IMR-90 (cell line): ENCODE measurements around the gene PAXX.

ENCODE experiments used
- BHLHE40 ChIP-seq: fragments of 150-350 bp; IDR thresholded peaks from 2 replicates; pipeline ENCODE4 v1.6.1; 2016; ENCODE audit warnings: mild to moderate bottlenecking, low read depth, low read length
- CEBPB ChIP-seq: IDR thresholded peaks from 2 replicates; pipeline ENCODE4 v1.6.1; 2012; ENCODE audit warnings: low read depth, low read length, improper control_type of control experiment
- CTCF ChIP-seq: conservative IDR thresholded peaks from 2 replicates; pipeline ENCODE4 v1.5.1; 2012; ENCODE audit warnings: mild to moderate bottlenecking, low read depth, low read length, improper control_type of control experiment
- MAZ ChIP-seq: IDR thresholded peaks from 2 replicates; pipeline ENCODE4 v1.6.1; 2012; ENCODE audit warnings: low read depth, mild to moderate bottlenecking, low read length, improper control_type of control experiment, moderate library complexity, borderline replicate concordance
- MXI1 ChIP-seq: IDR thresholded peaks from 2 replicates; pipeline ENCODE4 v1.6.1; 2012; ENCODE audit warnings: low read depth, mild to moderate bottlenecking, low read length, moderate library complexity, borderline replicate concordance
- POLR2A ChIP-seq: IDR thresholded peaks from 2 replicates; pipeline ENCODE4 v1.6.1; 2012; ENCODE audit warnings: mild to moderate bottlenecking, low read depth, low read length
- RAD21 ChIP-seq: IDR thresholded peaks from 2 replicates; pipeline ENCODE4 v1.6.1; 2012; ENCODE audit warnings: low read length, improper control_type of control experiment
- RCOR1 ChIP-seq: IDR thresholded peaks from 2 replicates; pipeline ENCODE4 v1.6.1; 2012; ENCODE audit warnings: mild to moderate bottlenecking, low read length, improper control_type of control experiment; ENCODE audit not compliant: insufficient replicate concordance
- RFX5 ChIP-seq: IDR thresholded peaks from 2 replicates; pipeline ENCODE4 v1.8.0; 2012; ENCODE audit warnings: low read depth, mild to moderate bottlenecking, low read length, moderate library complexity

GRCh38 chr9:136946228-136947027 is 45.8 kb upstream of the PAXX start:
- TF ChIP-seq RAD21 (no peak), POLR2A (no peak), CTCF (no peak), MXI1 (no peak), MAZ (no peak), BHLHE40 (no peak), CEBPB (no peak), RFX5 (no peak), RCOR1 (no peak)
